CD4-positive, alpha-beta T cell treated with Interleukin-21 for 1 hour (primary cell): ENCODE data around the gene PAX5.
"Not testable (repeated sequence)": the region's sequence is repeated elsewhere in the genome, so short reads cannot be mapped to it uniquely, and the experiment has no call there.

Source experiments
- DNase-seq: peaks from one replicate; pipeline ENCODE4 v3.0.0-alpha.2; 2020

The PAX5 gene

DNA sequence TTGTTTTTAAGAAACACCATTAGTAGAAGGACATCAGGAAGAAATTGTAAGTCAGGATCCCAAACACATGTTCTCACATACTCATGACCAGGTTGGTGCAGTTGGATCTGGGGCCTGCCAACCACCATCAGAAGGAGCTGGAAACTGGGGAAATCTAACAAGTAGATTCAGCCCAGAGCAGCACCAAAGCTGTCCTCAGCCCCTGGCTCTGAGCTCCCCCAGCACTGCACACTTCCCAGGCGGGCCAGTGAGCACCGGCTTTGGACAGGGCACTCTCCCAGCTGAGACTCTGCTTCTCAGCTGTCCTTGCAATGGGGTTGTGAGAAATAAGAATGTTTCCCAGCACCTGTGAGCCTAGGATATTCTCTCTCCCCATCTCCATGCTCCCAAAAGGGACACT is 162.5 kb downstream of the PAX5 start:
- DNase-seq: no peak

DNA sequence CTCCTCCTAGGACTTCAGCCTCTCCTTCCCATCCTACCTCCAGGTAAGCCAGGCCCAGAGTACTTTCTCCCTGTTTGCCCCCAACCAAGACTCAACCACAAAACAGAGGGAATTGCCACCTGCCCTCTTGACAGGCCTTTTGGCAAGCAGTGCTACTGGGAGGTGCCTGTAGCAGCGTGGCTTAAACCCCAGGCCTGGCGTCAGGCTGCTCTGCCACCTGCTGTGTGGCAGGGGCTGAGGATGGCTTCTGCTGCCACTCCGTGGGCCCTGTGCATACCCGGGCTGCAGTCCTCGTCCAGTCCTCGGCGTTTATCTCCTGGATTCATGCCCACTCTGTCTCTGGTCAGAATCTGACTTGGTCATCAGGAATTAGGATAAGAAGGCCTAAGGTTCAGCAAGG is 163.1 kb downstream of the PAX5 start:
- no peak for DNase-seq

DNA sequence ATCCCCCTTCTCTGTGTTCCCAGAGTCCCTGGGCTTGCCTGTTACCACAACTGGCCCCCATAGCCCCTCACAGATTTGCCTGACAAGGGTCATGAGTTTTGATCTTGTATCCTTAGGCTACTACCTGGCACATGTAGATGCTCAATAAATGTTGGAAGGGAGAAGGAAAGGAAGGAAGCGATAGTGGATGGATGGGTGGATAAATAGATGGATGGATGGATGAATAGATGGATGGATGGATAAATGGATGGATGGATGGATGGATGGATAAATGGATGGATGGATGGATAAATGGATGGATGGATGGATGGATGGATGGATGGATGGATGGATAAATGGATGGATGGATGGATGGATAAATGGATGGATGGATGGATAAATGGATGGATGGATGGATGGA is 164.5 kb downstream of the PAX5 start:
- not testable (repeated sequence) for DNase-seq

DNA sequence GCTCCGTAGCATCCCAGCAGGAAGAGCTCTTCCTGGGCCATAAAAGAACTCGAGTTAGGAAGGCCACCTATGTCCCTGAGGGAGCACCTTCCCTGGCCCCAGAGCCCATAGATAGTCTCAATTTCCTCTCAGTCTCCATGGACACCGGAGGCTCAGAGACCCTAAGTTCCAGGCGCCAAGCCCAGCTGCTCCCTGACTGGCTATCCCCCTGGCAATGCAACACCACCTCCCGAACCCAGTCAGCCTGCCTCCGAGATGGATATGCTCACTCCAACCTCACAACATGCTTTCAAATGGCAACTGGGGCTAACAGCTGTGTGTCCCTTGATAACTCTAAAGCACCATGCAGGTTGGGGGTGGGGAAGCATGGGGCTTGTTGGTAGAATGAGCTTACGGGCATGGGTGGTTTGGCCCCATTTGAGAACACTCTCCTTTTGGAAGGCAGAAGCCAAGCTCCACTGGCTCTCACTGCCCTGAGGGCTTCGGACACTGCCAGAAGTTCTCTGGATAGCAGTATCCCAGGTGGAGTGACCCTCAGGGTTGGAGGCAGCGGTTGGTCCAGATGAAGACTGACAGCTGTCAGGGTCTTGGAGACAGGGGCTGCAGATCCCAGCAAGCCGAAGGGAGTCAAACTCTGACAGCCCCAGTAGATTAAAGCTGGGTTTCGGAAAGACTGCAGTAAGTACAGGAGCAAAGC is 165.3 kb downstream of the PAX5 start:
- no peak for DNase-seq

DNA sequence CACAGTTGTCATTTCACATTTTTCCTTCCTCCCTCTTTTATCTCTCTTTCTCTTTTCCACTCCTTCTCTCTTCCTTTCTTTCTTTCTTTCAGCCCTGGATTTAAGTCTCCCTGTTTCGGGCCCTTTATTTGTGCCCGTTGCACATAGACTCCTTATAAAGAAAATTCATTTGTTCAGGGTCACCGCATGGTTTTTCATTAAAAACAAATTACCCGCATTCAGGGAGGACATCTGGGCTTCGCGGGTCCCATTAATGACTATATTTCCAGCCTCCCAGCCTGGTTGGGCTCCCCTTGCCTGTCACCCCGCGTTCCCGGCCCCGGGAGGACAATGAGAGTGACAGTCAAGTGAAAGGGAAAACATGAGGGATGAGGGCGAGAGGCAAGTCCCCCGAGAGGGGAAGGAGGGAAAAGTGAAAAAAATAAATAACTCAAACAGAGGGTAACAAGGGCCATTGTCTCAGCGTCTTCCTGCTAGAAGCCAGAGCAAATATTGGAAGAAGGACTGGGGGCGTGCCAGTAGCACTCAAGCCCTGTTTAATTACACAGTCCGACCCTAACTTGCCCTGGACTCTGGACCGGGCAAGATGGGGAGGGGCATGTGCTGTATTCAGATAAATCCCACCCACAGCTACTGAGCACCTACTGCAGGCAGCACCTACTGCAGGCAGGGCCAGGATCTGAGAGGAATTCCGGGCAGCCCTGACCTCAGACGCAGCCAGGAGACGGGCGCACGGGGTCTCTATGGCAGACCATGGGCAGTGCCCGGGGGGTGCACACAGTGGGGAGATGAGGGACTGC is 166.2 kb downstream of the PAX5 start:
- no peak for DNase-seq

DNA sequence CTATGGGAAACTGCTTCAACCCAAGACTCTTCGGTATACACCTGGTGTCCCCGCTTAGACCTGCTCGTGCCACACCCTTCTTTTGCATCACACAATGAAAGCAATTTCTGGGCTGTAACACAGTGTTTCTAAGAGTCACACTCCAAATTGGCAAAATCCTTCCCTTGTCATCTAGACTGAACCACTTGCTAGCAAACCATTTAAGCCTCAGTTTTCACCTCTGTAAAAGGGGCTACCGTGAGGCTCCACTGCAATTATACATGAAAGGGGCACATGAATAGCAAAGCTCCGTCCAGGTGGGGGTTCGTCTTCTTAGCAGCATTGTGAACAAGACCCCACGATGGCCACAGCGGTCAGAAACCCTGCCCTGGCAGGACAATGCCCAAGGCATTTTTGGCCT is 166.8 kb downstream of the PAX5 start:
- DNase-seq: no peak

DNA sequence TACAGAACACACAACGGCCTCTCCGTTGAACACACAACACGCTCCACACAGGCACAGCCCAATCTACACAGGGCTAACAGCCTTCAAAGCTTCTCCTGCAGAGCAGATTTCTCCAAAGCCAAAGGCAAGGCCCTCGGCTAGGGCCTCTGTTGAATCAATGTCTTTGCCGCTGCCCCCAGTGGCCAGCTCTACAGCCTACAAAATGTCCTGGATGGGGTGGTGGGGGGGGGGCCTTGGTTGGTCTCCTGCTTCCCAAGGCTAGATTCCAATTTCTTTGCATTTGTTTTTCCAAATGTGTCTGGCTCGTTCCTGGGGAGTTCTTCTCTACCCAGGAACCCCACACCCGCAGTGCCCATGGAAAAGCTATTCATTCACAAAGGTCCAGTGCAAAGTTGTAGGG is 167.2 kb downstream of the PAX5 start:
- no peak for DNase-seq

DNA sequence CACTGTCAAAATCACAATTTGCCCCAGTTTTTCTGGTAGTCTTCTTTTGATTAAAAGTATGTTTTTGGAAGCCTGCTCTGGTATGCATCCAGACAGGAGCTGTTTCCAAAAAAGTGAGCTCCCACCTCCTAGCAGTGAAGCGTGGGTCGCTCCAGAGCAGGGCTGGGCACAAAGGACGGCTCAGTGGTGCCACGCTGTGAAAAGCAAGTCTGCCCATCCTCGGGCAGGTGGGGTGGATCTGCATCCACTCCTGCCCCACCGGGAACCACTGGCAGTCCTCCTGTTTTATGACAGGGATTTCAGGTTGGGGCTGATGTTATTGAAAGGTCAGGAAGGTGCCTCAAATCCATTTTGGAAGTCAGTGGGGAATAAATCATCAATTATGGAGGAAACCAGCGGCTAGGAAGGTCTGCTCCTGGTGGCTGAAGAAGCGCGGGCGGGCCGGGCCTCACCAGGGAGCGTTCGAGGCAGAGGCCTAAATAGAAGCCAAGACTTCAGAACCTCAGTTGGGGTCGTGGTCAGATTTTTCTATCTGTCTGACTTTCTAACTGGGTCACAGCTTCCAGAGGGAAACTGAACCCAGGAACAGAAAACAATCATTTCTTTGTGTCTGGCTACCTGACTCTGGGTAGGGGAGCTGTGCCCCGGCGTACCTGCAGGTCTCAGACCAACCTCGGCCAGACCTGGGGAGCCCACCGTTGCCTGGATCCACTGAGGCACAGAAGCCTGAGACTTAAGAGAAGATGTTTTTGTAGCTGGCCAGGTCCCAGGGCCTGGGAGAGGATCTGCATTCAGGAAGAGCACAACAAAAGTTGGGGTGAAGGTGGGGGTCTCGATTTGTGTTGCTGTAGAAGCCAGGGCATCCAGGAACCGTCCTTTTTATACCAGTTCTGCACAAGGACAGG is 168.1 kb downstream of the PAX5 start:
- no peak for DNase-seq

DNA sequence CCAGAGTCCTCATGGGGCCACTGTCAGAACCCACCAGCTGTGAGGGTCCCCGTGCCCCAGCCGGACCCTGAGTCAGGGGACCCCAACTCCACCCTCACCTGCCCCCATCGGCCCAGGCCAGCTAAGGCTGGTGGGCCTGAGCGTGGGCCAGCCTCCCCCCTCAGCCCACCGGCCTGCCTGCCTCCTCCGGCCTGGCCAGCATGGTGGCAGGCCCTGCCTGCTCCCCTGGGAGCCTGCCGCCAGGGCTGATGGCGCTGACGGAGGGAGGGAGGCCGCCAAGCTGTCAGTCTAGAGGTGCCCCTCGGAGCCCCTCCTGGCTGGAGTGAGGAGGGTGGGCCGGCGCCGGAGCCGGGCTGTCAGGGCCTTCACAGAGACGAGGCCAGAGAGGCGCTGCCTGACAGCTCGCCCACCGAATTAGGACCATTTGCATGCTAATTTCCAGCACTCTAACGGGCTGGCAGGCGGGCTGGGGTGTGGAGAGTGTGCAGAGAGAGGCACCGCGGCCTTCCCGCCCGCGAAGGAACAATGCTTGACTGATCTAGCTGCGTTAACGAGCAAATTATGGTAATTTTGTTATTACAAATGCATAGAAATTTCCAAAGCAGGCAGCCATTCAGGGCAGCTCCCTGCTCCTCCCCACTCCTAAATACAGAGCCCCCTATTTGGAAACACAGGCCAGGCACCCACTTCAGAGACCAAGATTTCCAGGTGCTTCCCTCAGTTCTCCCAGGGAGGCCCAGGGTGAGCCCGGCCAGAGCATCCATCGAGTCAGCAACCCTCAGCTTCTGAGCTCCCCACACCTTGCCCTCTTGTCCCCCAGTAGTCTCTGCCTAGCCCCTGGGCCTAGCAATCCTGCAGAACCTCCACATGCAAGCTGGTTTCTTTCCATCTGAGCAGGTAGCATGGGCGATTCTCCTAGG is 169.3 kb downstream of the PAX5 start:
- DNase-seq: no peak

DNA sequence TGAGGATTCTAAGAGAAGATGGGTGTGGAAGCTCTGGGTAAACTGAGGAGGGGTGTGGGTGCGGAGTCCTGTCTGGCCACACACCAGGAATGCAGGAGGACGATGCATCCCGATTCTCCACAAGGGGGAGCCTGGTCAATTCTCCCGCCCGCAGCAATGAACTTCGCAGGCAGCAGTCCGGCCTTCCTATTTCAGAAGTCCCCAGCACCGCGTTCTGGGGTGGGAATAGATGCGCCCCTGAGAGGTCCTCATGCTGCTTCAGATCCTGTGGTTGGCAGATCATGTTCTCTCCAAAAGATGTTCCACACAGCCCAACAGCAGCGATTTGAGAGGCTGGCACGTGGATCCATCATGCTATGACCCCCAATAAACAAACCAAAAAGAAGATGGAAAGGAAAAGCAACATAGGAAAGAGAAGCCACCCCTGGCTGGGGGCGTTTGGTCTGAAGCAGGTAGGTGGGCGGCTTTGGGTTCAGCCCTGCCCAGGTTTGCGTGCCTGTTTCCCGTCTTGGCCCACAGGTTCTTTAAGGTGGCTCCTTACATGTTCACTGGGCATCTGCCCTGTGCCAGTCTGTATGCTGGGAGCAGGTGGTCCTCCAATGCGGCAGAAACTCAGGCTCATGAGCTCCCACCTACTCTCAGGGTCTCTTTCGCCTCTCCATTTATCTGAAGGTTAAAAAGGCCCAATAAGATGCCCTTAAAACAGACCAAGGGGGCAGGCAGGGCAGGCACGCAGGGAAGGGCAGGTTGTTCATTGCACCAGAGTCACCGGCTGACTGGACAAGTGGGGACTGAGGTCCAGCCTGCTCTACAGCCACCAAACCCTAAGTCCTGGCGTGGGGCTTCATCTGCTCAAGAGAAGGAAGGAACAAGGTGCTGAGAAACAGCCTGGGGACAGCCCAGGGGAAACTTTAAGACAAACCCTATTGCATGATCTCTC is 171.6 kb downstream of the PAX5 start:
- no peak for DNase-seq

DNA sequence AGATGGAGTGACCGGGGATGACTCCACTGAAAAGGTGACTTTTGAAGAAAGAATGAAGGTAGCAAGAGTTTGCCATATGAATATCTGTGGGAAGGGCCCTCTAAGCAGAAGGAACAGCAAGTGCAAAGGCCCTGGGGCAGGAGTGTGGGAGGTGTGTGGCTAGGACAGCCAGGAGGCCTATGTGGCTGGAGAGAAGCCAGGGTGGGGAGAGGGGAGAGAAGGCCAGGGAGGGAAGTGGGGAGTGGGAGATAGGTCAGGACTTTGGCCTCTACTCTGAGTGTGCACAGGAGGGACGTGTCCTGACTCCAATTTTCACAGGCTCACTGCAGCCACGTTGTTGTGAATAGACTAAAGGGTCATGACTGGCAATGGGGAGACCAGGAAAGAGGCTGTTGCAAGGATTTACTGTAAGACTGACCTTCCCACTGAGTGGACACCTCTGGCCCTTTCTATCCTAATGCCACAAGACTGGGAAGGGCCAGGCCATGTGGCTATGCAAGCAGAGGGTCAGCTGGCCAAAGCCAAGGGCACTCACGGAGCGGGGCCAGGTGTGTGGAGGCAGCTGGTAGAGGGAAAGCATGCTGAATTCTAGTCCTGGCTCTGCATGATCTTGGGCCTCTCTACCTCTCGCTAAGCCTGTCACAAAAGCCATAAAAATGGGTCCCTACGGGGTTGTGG is 172.4 kb downstream of the PAX5 start:
- no peak for DNase-seq

DNA sequence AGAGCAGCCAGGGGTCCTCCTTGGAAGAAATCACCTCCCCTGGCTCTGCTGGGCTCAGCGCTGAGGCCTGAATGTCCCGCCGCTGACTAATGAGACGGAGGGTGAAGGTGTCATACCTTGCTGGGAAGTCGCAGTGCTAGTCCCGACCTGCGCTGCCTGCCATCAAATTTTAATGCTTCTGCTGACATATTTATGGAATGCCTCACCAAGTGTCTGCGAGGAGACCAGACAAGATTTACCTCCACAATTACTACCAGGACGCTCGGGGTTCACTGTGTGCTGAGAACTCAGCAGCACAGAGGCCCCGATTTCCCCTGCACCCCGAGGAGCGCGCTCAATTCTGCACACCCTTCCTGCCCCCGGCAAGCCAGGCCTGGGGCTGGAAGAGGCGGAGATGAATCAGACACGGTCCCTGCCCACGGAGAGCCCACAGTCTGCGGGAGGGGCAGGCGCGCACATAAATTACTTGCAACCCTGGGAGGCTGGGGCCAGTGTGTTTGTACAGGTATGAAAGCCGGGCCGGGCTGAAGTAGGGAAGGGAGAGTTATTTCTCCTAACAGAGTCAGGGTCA is 175.2 kb downstream of the PAX5 start:
- no peak for DNase-seq

DNA sequence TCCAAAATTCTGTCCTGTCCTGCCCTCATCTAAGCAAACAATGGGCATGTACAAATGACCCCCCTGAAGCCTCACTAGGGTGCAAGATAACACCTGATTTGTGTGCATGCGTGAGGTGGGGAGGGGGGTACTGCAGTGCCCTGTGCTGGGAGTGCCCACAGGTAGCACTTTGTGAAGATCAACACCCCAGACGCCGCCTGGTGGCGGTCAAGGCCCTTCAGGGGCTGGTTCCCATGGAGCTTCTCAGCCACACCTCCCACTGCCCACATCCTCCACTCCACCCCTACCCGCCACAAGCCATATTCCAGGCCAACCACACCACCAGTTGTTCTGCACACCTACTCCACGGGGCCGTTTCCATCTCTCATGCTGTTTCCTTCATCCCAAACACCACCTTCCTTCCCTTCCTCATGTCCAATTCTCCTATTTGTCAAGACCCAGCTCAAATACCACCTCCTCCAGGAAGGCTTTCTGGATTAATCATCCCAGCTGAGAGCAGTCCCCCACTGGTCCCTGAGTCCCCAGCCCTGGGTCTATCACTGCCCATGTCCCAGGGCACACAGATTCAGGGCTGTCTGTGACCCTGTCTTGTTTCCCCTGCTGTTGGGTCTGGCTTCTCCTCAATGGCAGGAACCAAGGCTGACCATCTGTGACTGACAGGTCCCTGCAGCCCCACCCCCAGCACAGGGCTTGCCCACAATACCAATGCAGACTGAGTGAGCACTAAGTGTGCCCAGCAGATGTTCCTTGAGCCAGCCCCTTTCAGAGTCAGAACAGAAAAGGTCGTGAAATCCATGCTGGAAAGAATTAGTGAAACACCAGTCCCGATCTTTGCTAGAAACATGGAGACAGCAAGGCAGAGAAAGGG is 178.4 kb downstream of the PAX5 start:
- DNase-seq: peak; percentile 32

DNA sequence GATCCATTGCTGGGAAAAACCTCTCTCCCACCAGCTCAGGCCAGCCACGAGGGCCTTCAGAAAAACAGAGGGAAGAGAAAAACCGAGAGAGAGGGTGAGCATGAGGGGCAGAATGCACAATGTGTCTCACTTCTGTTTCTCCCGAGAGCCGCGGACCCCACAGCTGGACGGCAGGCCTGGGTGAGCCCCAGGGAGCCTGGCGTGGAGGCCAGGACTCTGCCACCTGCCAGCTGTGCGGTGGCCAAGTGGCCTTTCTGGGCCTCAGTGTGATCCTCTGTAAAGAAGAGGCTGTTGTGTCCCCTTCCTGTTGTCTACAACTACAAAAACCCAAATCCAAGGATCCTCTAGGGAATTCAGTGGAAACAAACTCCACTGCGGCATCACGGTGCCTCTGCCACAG is 179.3 kb downstream of the PAX5 start:
- DNase-seq: no peak

DNA sequence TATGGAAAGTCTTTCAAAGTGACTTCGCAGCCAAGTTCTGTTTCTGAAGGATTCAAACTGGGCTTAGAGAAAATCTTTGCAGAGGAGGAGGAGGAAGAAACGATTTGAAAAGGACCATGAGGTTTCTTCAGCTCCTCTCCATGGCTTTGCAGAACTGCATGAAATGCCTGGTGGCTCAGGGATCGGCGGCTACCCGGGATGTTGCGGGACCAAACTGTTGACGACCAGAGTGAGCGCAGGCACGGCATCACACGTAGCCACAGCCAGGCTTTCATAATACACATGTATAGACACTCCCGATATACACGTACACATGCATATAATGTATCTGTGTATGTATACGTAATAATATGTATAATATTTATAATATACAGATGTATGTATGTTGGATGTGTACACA is 180.0 kb downstream of the PAX5 start:
- no peak for DNase-seq

DNA sequence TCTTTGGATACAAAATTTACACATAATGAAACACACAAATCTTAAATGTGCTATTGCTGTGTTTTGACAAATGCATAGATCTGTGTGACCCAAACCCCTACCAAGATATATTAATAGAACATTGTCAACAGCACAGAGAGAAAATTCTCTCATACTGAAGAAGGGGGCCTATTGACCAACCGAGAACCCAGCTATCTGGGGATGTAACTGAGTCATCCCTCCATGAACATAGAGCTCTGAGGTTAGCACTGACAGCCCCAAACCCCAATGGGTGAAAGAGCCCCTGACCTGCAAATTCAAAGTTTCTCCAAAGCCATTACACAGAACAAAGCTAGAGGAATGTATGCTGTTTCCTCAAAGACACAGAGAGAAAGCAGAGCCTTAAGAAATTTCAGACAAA is 180.8 kb downstream of the PAX5 start:
- no peak for DNase-seq

DNA sequence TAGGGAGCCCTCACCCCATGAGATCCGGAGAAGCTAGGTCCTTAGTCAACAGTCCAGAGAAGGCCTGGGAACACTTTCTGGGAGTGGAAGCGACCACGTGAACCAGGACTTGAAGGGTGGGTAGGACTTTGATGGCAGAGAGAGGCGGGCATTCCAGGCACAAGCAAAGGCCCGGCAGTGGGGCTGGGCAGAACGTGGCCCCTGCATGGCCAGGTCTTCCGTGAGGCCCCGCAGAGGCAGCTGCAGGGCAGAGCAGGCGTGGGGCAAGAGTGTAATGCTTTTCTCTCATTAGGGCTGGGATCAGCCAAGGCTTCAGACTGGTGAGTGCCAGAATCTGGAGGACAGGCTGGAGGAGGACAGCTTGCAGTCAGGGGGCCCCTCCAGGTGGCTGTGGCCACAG is 184.1 kb downstream of the PAX5 start:
- no peak for DNase-seq

DNA sequence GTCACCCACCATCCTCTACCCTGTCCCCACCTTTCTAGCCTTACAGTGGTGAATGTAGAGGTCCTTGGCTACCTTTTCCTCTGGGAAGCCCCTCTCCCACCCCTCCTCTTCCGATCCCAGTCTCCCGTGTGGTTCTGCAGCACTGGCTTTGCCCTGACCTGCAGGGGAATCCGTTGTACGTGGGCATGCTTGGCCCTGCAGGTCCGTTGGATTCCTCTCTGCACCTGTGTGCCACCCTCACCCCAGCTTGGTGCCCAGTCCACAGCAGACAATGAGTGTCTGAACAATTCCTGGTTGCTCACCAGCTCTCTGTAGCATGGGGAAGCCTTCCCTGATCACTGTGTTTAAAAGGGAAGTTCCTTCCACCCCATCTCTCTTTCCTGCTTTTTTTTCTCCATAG is 185.1 kb downstream of the PAX5 start:
- DNase-seq: no peak
